Neuronal stem cell (in vitro differentiated cells): ENCODE measurements around the gene CDH13.

ENCODE experiments used
- DNase-seq: peaks from one replicate; pipeline ENCODE4 v3.0.0-alpha.2; 2013; ENCODE audit warnings: low spot score
- H2AFZ ChIP-seq: one replicate; pipeline ENCODE4 v1.6.1; 2013; ENCODE audit warnings: mild to moderate bottlenecking, low read length, inconsistent platforms
- H2AK5ac ChIP-seq: 2 replicates; pipeline ENCODE4 v1.6.1; 2013; ENCODE audit warnings: low read depth, mild to moderate bottlenecking, inconsistent platforms, low read length, moderate library complexity, mixed read lengths
- H2BK120ac ChIP-seq: 2 replicates; pipeline ENCODE4 v1.6.1; 2013; ENCODE audit warnings: low read depth, mild to moderate bottlenecking, inconsistent platforms, low read length, moderate library complexity, mixed read lengths
- H2BK12ac ChIP-seq: one replicate; pipeline ENCODE4 v1.6.1; 2013; ENCODE audit warnings: low read length, inconsistent platforms
- H2BK15ac ChIP-seq: 2 replicates; pipeline ENCODE4 v1.6.1; 2013; ENCODE audit warnings: mild to moderate bottlenecking, low read length, inconsistent platforms, mixed read lengths
- H2BK5ac ChIP-seq: one replicate; pipeline ENCODE4 v1.6.1; 2013; ENCODE audit warnings: inconsistent platforms, mild to moderate bottlenecking, low read length, moderate library complexity
- H3K14ac ChIP-seq: one replicate; pipeline ENCODE4 v1.6.1; 2013; ENCODE audit warnings: low read length, inconsistent platforms
- H3K18ac ChIP-seq: 2 replicates; pipeline ENCODE4 v1.6.1; 2013; ENCODE audit warnings: low read length, inconsistent platforms
- H3K23ac ChIP-seq: 2 replicates; pipeline ENCODE4 v1.6.1; 2013; ENCODE audit warnings: low read depth, mild to moderate bottlenecking, mixed read lengths, low read length, inconsistent platforms; ENCODE audit not compliant: poor library complexity
- H3K27ac ChIP-seq: replicated peaks from 3 replicates; pipeline ENCODE4 v1.5.1; 2013; ENCODE audit warnings: low read length, inconsistent platforms
- H3K27me3 ChIP-seq, 3 experiments: 2 replicates each; pipeline ENCODE4 v1.6.1; 2013; ENCODE audit warnings: low read length in 3 of 3, mild to moderate bottlenecking in 2 of 3, inconsistent platforms in 1 of 3, low read depth in 1 of 3, mixed read lengths in 1 of 3, moderate library complexity in 1 of 3; ENCODE audit not compliant: control insufficient read depth in 3 of 3, insufficient read depth in 3 of 3
- H3K36me3 ChIP-seq, 2 donors: replicated peaks in 1 of 2; 2 replicates each; pipeline ENCODE4 v1.6.1; 2013; ENCODE audit warnings: low read length in 2 of 2; ENCODE audit not compliant: control insufficient read depth in 2 of 2, insufficient read depth in 2 of 2
- H3K4ac ChIP-seq: 2 replicates; pipeline ENCODE4 v1.6.1; 2013; ENCODE audit warnings: inconsistent platforms, mild to moderate bottlenecking, low read length, moderate library complexity
- H3K4me1 ChIP-seq, 2 donors: 1 replicate in 1 of 2; 2 replicates in 1 of 2; pipeline ENCODE4 v1.6.1; 2013; ENCODE audit warnings: low read length in 2 of 2, low read depth in 1 of 2; ENCODE audit not compliant: control insufficient read depth in 2 of 2, insufficient read depth in 1 of 2
- H3K4me2 ChIP-seq: one replicate; pipeline ENCODE4 v1.6.1; 2013; ENCODE audit warnings: mild to moderate bottlenecking, low read length, inconsistent platforms; ENCODE audit not compliant: insufficient read depth, poor library complexity, severe bottlenecking
- H3K4me3 ChIP-seq, 2 donors: 2 replicates each; pipeline ENCODE4 v1.5.1; 2013; ENCODE audit warnings: low read length in 2 of 2, mild to moderate bottlenecking in 2 of 2, inconsistent platforms in 1 of 2, moderate library complexity in 1 of 2
- H3K79me1 ChIP-seq: one replicate; pipeline ENCODE4 v1.6.1; 2013; ENCODE audit warnings: low read depth, mild to moderate bottlenecking, inconsistent platforms, low read length, moderate library complexity
- H3K9ac ChIP-seq: one replicate; pipeline ENCODE4 v1.6.1; 2013; ENCODE audit warnings: mild to moderate bottlenecking, low read depth, low read length, inconsistent platforms; ENCODE audit not compliant: poor library complexity
- H3K9me3 ChIP-seq, 2 donors: replicated peaks in 1 of 2; 2 replicates each; pipeline versions ENCODE3 to v1.6.1; 2013; ENCODE audit warnings: low read length in 2 of 2, mild to moderate bottlenecking in 2 of 2, inconsistent platforms in 1 of 2, low read depth in 1 of 2, mixed read lengths in 1 of 2, moderate library complexity in 1 of 2; ENCODE audit not compliant: control insufficient read depth in 2 of 2, insufficient read depth in 1 of 2
- H4K8ac ChIP-seq: one replicate; pipeline ENCODE4 v1.6.1; 2013; ENCODE audit warnings: low read depth, mild to moderate bottlenecking, inconsistent platforms, low read length, moderate library complexity
- H4K91ac ChIP-seq: one replicate; pipeline ENCODE4 v1.6.1; 2013; ENCODE audit warnings: low read length, low read depth, mild to moderate bottlenecking, inconsistent platforms; ENCODE audit not compliant: poor library complexity
- WGBS, 2 donors: extraction: QIAGEN DNeasy Blood & Tissue Kit; methylation state at CpG; one replicate each; pipeline ENCODE4 v1.1.7; 2013; ENCODE audit warnings: missing lambda C conversion rate in 2 of 2, mixed read lengths in 1 of 2; ENCODE audit not compliant: insufficient read length in 2 of 2, insufficient replicate concordance in 1 of 2; ENCODE audit errors: extremely low coverage in 2 of 2; 5-methylcytosine and 5-hydroxymethylcytosine counted together

The CDH13 gene

DNA sequence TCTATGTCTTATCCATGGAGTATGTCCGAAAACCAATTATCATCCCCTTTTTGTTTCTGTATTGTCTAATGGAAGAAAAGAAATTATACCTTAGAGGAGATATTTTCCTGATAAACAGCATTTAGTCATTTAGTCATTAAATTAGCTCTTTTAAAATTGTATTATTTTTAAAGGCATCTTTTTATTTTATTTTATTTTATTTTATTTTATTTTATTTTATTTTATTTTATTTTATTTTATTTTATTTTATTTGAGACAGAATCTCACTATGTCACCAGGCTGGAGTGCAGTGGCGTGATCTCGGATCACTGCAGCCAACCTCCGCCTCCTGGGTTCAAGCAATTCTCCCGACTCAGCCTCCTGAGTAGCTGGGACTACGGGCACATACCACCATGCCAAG is 559.1 kb downstream of the CDH13 start:
- no peaks in the 10 kb centered on the region for H3K27me3 ChIP-seq
- H2AFZ ChIP-seq: no peak overlapping the region
- no peak overlapping the region for H4K8ac ChIP-seq
- no peaks in the 10 kb centered on the region for H3K36me3 ChIP-seq
- H3K9ac ChIP-seq: no peak overlapping the region
- no peak overlapping the region for H2BK15ac ChIP-seq
- no CpG with 5 or more reads among the region's 6 CpGs for WGBS, 2 donors
- H3K14ac ChIP-seq: no peak overlapping the region
- no peak overlapping the region for H3K23ac ChIP-seq
- H3K9me3 ChIP-seq: no peaks in the 10 kb centered on the region
- H3K4me3 ChIP-seq: no peak overlapping the region
- no peak overlapping the region for H2BK120ac ChIP-seq
- DNase-seq: no peak
- no peak overlapping the region for H3K4ac ChIP-seq
- no peak overlapping the region for H2AK5ac ChIP-seq
- H2BK5ac ChIP-seq: no peak overlapping the region
- no peak overlapping the region for H3K27ac ChIP-seq
- no peak overlapping the region for H2BK12ac ChIP-seq
- no peak overlapping the region for H3K18ac ChIP-seq
- H3K4me2 ChIP-seq: no peak overlapping the region
- H3K79me1 ChIP-seq: no peaks in the 10 kb centered on the region
- H4K91ac ChIP-seq: no peak overlapping the region
- no peaks in the 10 kb centered on the region for H3K4me1 ChIP-seq

DNA sequence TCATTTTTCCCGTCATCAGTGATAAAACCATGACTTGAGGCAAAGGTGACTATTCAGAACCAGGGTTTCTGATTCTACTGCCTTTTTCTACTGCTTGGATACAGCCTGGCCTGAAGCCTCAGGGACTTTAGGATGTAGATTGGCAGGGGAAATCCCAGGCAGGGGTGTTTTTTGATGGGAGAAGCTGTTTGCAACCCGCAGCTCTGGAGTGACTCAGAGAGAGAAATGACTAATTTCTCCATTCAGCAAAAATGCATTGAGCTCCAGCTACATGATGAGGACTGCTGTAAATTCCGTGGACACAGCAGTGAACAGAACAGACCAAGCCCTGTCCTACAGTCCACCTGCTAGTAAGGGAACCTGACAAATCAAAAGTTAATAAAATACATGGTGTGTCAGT is 560.6 kb downstream of the CDH13 start:
- no CpG with 5 or more reads among the region's 3 CpGs for WGBS, 2 donors
- H3K36me3 ChIP-seq: no peaks in the 10 kb centered on the region
- no peak overlapping the region for H2BK12ac ChIP-seq
- no peak overlapping the region for H2BK15ac ChIP-seq
- no peaks in the 10 kb centered on the region for H3K79me1 ChIP-seq
- H3K4me2 ChIP-seq: no peak overlapping the region
- no peak overlapping the region for H4K91ac ChIP-seq
- no peaks in the 10 kb centered on the region for H3K27me3 ChIP-seq
- H3K4me3 ChIP-seq: no peak overlapping the region
- H4K8ac ChIP-seq: no peak overlapping the region
- no peak overlapping the region for H3K9ac ChIP-seq
- H3K4me1 ChIP-seq: no peaks in the 10 kb centered on the region
- no peak for DNase-seq
- no peak overlapping the region for H2AK5ac ChIP-seq
- no peak overlapping the region for H2BK5ac ChIP-seq
- H3K4ac ChIP-seq: no peak overlapping the region
- no peak overlapping the region for H3K27ac ChIP-seq
- no peak overlapping the region for H3K18ac ChIP-seq
- no peaks in the 10 kb centered on the region for H3K9me3 ChIP-seq
- no peak overlapping the region for H3K23ac ChIP-seq
- H3K14ac ChIP-seq: no peak overlapping the region
- no peak overlapping the region for H2BK120ac ChIP-seq
- no peak overlapping the region for H2AFZ ChIP-seq

DNA sequence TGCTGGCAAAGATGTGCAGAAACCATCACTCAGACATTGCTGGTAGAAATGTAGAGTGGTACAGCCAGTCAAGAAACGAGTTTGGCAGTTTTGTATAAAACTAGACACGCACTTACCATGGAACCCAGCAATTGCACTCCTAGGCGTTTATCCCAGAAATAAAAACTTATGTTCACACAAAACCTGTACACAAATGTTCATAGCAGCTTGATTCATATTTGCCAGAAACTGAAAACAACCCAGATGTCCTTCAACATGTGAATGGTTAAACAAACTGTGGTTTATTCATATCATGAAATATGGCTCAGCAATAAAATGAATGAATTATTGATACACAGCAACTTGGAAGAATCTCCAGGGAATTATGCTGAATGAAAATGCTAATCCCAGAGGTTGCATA is 570.0 kb downstream of the CDH13 start:
- H3K36me3 ChIP-seq: no peaks in the 10 kb centered on the region
- no peak overlapping the region for H3K23ac ChIP-seq
- no peak overlapping the region for H3K4ac ChIP-seq
- no peak overlapping the region for H3K27ac ChIP-seq
- no CpG with 5 or more reads among the region's 3 CpGs for WGBS, 2 donors
- no peak overlapping the region for H2BK120ac ChIP-seq
- H2AFZ ChIP-seq: no peak overlapping the region
- H2AK5ac ChIP-seq: no peak overlapping the region
- H4K8ac ChIP-seq: no peak overlapping the region
- peaks cover 0 to 1% of the 10 kb centered on the region in 2 donors for H3K9me3 ChIP-seq
- H2BK12ac ChIP-seq: no peak overlapping the region
- H3K4me2 ChIP-seq: no peak overlapping the region
- no peak overlapping the region for H2BK15ac ChIP-seq
- H3K9ac ChIP-seq: no peak overlapping the region
- no peak overlapping the region for H2BK5ac ChIP-seq
- H3K27me3 ChIP-seq: no peaks in the 10 kb centered on the region
- no peaks in the 10 kb centered on the region for H3K4me1 ChIP-seq
- no peak overlapping the region for H3K4me3 ChIP-seq
- H3K79me1 ChIP-seq: no peaks in the 10 kb centered on the region
- H3K14ac ChIP-seq: no peak overlapping the region
- no peak overlapping the region for H4K91ac ChIP-seq
- DNase-seq: no peak
- H3K18ac ChIP-seq: no peak overlapping the region

DNA sequence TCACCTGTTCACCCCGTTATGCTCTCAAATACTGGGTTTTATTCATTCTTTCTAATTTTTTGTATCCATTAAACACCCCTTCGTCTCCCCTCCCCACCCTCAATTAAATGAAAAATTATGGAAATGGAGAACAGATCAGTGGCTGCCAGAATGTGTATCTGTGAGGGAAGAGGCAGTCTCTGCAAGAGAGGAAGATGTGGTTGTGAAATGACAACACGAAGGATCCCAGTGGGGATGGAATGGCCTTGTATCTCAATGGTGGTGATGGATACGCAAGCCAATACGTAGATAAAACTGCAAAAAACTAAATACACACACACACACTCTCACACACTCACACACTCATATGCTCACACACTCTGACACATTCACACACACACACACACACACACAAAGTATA is 570.7 kb downstream of the CDH13 start:
- Histone ChIP-seq H3K14ac (no peak overlapping the region), H4K8ac (no peak overlapping the region), H3K79me1 (no peaks in the 10 kb centered on the region), H3K18ac (no peak overlapping the region), H2BK120ac (no peak overlapping the region), H2AFZ (no peak overlapping the region), H3K4ac (no peak overlapping the region), H3K9ac (no peak overlapping the region), H3K27ac (no peak overlapping the region), H3K36me3 (no peaks in the 10 kb centered on the region), H3K4me1 (no peaks in the 10 kb centered on the region), H3K27me3 (no peaks in the 10 kb centered on the region), H2AK5ac (no peak overlapping the region), H3K4me3 (no peak overlapping the region), H2BK12ac (no peak overlapping the region), H3K4me2 (no peak overlapping the region), H2BK15ac (no peak overlapping the region), H2BK5ac (no peak overlapping the region), H3K9me3 (peaks cover 0 to 1% of the 10 kb centered on the region in 2 donors), H4K91ac (no peak overlapping the region), H3K23ac (no peak overlapping the region)
- no peak for DNase-seq
- WGBS, 2 donors: no CpG with 5 or more reads among the region's 5 CpGs
